ENCODE measurements around the gene LRP6.
"Not testable (repeated sequence)": the region's sequence is repeated elsewhere in the genome, so short reads cannot be mapped to it uniquely, and the experiment has no call there.

Gene LRP6

GRCh38 chr12:12133785-12134184 is 133.1 kb downstream of the LRP6 start:
- Histone ChIP-seq H3K4me1 (ENCODE audit: control insufficient read depth, low read depth, low read length) (no peaks in the 10 kb centered on the region), H3K36me3 (ENCODE audit: control insufficient read depth, low read depth, low read length) (peaks cover 28% of the 10 kb centered on the region), H3K27ac (ENCODE audit: low read length) (no peak overlapping the region), H3K4me3 (ENCODE audit: low read length) (no peak overlapping the region), H3K27me3 (ENCODE audit: control insufficient read depth, insufficient read depth, low read length) (no peaks in the 10 kb centered on the region), H3K9ac (ENCODE audit: low read length) (no peak overlapping the region), H3K9me3 (ENCODE audit: control insufficient read depth, low read depth, low read length) (no peaks in the 10 kb centered on the region)

GRCh38 chr12:12133259-12133658 is 133.6 kb downstream of the LRP6 start:
- Histone ChIP-seq H3K27me3 (ENCODE audit: control insufficient read depth, insufficient read depth, low read length) (no peaks in the 10 kb centered on the region), H3K4me3 (ENCODE audit: low read length) (no peak overlapping the region), H3K9me3 (ENCODE audit: control insufficient read depth, low read depth, low read length) (no peaks in the 10 kb centered on the region), H3K36me3 (ENCODE audit: control insufficient read depth, low read depth, low read length) (peaks cover 33% of the 10 kb centered on the region), H3K4me1 (ENCODE audit: control insufficient read depth, low read depth, low read length) (no peaks in the 10 kb centered on the region), H3K27ac (ENCODE audit: low read length) (no peak overlapping the region), H3K9ac (ENCODE audit: low read length) (no peak overlapping the region)

DNA sequence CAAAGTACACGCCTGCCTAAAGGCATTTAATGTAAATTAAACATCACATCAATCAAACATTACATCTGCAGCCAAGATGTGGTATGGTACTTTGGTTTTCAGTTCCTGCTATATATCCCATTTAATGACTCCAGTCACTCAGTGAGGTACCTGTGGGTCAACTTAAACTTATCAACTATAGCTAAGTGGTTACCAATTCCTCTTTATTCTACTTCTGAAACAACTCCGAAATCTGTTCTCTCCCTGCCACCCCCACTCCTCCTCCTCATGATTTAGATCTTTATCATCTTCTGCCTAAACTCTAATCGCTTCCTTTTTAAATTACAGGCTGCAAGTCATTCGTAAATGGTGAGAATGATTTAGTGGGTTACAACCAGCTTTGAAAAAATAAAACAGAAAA is 138.2 kb downstream of the LRP6 start:
- H3K9ac ChIP-seq (ENCODE audit: low read length), result no peak overlapping the region
- peaks cover 70% of the 10 kb centered on the region for H3K36me3 ChIP-seq (ENCODE audit: control insufficient read depth, low read depth, low read length)
- no peak overlapping the region for H3K4me3 ChIP-seq (ENCODE audit: low read length)
- no peaks in the 10 kb centered on the region for H3K27me3 ChIP-seq (ENCODE audit: control insufficient read depth, insufficient read depth, low read length)
- H3K9me3 ChIP-seq (ENCODE audit: control insufficient read depth, low read depth, low read length), result no peaks in the 10 kb centered on the region
- no peak overlapping the region for H3K27ac ChIP-seq (ENCODE audit: low read length)
- H3K4me1 ChIP-seq (ENCODE audit: control insufficient read depth, low read depth, low read length), result no peaks in the 10 kb centered on the region

- no peaks in the 10 kb centered on the region for H3K27me3 ChIP-seq (ENCODE audit: control insufficient read depth, insufficient read depth, low read length)
- no peak overlapping the region for H3K9ac ChIP-seq (ENCODE audit: low read length)
- no peak overlapping the region for H3K4me3 ChIP-seq (ENCODE audit: low read length)
- no peaks in the 10 kb centered on the region for H3K4me1 ChIP-seq (ENCODE audit: control insufficient read depth, low read depth, low read length)
- no peak overlapping the region for H3K27ac ChIP-seq (ENCODE audit: low read length)
- H3K36me3 ChIP-seq (ENCODE audit: control insufficient read depth, low read depth, low read length), result peaks cover 76% of the 10 kb centered on the region
- no peaks in the 10 kb centered on the region for H3K9me3 ChIP-seq (ENCODE audit: control insufficient read depth, low read depth, low read length)
Measured at GRCh38 chr12:12127304-12127703, 139.5 kb downstream of the LRP6 start.

- peaks cover 74% of the 10 kb centered on the region for H3K36me3 ChIP-seq (ENCODE audit: control insufficient read depth, low read depth, low read length)
- no peak overlapping the region for H3K4me3 ChIP-seq (ENCODE audit: low read length)
- no peak overlapping the region for H3K9ac ChIP-seq (ENCODE audit: low read length)
- no peaks in the 10 kb centered on the region for H3K4me1 ChIP-seq (ENCODE audit: control insufficient read depth, low read depth, low read length)
- H3K27ac ChIP-seq (ENCODE audit: low read length), result no peak overlapping the region
- no peaks in the 10 kb centered on the region for H3K27me3 ChIP-seq (ENCODE audit: control insufficient read depth, insufficient read depth, low read length)
- no peaks in the 10 kb centered on the region for H3K9me3 ChIP-seq (ENCODE audit: control insufficient read depth, low read depth, low read length)
Measured at GRCh38 chr12:12126551-12126950, 140.3 kb downstream of the LRP6 start.

- peaks cover 70% of the 10 kb centered on the region for H3K36me3 ChIP-seq (ENCODE audit: control insufficient read depth, low read depth, low read length)
Measured at GRCh38 chr12:12123036-12123604, 143.7 kb downstream of the LRP6 start.

DNA sequence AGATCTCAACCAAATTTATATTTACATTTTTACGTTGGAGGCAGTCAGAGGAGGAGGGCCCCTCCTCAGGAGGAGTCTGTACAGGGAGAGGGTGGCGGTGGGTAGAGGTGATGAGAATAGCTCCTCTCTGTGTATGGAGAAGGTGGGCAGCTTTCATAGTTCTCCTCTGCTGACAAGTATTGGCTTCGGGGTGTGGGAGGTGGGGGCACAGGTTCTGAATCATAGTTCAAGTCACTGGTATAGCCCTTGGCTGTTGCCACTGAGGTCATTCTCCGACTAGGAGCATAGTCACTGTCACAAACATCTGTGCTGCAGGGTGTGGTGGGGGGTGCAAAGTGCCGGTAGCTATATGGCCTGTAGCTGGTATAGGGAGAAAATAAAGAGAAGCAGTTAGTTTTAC is 145.8 kb downstream of the LRP6 start:
- Histone ChIP-seq H3K4me1 (ENCODE audit: control insufficient read depth, low read depth, low read length) (no peaks in the 10 kb centered on the region), H3K4me3 (ENCODE audit: low read length) (no peak overlapping the region), H3K9me3 (ENCODE audit: control insufficient read depth, low read depth, low read length) (no peaks in the 10 kb centered on the region), H3K27ac (ENCODE audit: low read length) (no peak overlapping the region), H3K27me3 (ENCODE audit: control insufficient read depth, insufficient read depth, low read length) (no peaks in the 10 kb centered on the region), H3K36me3 (ENCODE audit: control insufficient read depth, low read depth, low read length) (peaks cover 50% of the 10 kb centered on the region), H3K9ac (ENCODE audit: low read length) (no peak overlapping the region)

More at GRCh38 chr12:12123036-12123604, 143.7 kb downstream of the LRP6 start:
- Histone ChIP-seq H3K4me1 (ENCODE audit: control insufficient read depth, low read depth, low read length) (no peaks in the 10 kb centered on the region), H3K4me3 (ENCODE audit: low read length) (no peak overlapping the region), H3K9ac (ENCODE audit: low read length) (no peak overlapping the region), H3K27ac (ENCODE audit: low read length) (no peak overlapping the region), H3K9me3 (ENCODE audit: control insufficient read depth, low read depth, low read length) (no peaks in the 10 kb centered on the region), H3K27me3 (ENCODE audit: control insufficient read depth, insufficient read depth, low read length) (no peaks in the 10 kb centered on the region)

DNA sequence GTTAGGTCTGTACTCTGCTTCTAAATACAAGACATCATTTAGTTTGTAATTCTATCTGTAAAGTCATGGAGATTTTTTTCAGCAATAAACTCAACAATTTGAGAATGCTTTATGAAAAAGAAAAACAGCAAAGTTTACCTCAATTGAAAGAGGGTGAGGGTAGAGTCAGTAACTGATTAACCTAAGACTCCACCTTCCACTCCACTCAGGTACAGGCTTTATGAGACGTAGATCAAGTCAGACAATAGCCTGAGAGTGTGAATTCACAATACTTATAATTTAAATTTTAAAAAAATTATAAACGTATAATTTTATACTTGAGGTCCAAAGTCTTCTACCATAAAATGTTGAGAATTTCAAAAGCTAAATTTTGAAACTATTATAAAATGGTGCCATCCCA is 150.2 kb downstream of the LRP6 start:
- no peak overlapping the region for H3K9ac ChIP-seq (ENCODE audit: low read length)
- peaks cover 22% of the 10 kb centered on the region for H3K36me3 ChIP-seq (ENCODE audit: control insufficient read depth, low read depth, low read length)
- no peaks in the 10 kb centered on the region for H3K9me3 ChIP-seq (ENCODE audit: control insufficient read depth, low read depth, low read length)
- no peaks in the 10 kb centered on the region for H3K27me3 ChIP-seq (ENCODE audit: control insufficient read depth, insufficient read depth, low read length)
- no peak overlapping the region for H3K4me3 ChIP-seq (ENCODE audit: low read length)
- H3K4me1 ChIP-seq (ENCODE audit: control insufficient read depth, low read depth, low read length), result no peaks in the 10 kb centered on the region
- no peak overlapping the region for H3K27ac ChIP-seq (ENCODE audit: low read length)

DNA sequence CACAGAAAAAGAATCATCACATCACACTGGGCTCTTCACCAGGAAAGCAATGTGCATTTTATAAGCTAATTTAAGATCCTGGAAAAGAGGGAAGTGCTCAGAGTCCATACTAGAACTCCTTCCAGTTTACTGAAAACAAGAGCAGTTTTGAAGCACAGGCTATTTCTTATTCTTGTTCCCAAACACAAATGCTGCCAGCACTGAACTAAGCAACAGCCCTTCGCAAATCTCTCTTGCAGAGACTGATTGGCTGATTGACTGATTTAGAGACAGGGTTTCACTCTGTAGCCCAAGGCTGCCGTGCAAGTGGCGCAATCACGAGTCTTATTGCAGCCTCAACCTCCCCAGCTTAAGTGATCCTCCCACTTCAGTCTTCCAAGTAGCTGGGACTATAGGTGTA is 151.3 kb downstream of the LRP6 start:
- Histone ChIP-seq H3K27me3 (ENCODE audit: control insufficient read depth, insufficient read depth, low read length) (no peaks in the 10 kb centered on the region), H3K4me1 (ENCODE audit: control insufficient read depth, low read depth, low read length) (no peaks in the 10 kb centered on the region), H3K9me3 (ENCODE audit: control insufficient read depth, low read depth, low read length) (no peaks in the 10 kb centered on the region), H3K36me3 (ENCODE audit: control insufficient read depth, low read depth, low read length) (peaks cover 12% of the 10 kb centered on the region), H3K27ac (ENCODE audit: low read length) (no peak overlapping the region), H3K4me3 (ENCODE audit: low read length) (no peak overlapping the region), H3K9ac (ENCODE audit: low read length) (no peak overlapping the region)

- H3K4me3 ChIP-seq (ENCODE audit: low read length); H3K27me3 ChIP-seq (ENCODE audit: control insufficient read depth, insufficient read depth, low read length); H3K27ac ChIP-seq (ENCODE audit: low read length); H3K36me3 ChIP-seq (ENCODE audit: control insufficient read depth, low read depth, low read length); H3K9ac ChIP-seq (ENCODE audit: low read length); H3K4me1 ChIP-seq (ENCODE audit: control insufficient read depth, low read depth, low read length); H3K9me3 ChIP-seq (ENCODE audit: control insufficient read depth, low read depth, low read length): not testable (repeated sequence)
Measured at GRCh38 chr12:12110923-12111555, 155.8 kb downstream of the LRP6 start.

GRCh38 chr12:12108441-12109058 is 158.3 kb downstream of the LRP6 start:
- no peak overlapping the region for H3K9ac ChIP-seq (ENCODE audit: low read length)
- H3K36me3 ChIP-seq (ENCODE audit: control insufficient read depth, low read depth, low read length), result no peaks in the 10 kb centered on the region
- no peak overlapping the region for H3K27ac ChIP-seq (ENCODE audit: low read length)
- H3K9me3 ChIP-seq (ENCODE audit: control insufficient read depth, low read depth, low read length), result no peaks in the 10 kb centered on the region
- H3K4me1 ChIP-seq (ENCODE audit: control insufficient read depth, low read depth, low read length), result no peaks in the 10 kb centered on the region
- no peaks in the 10 kb centered on the region for H3K27me3 ChIP-seq (ENCODE audit: control insufficient read depth, insufficient read depth, low read length)
- H3K4me3 ChIP-seq (ENCODE audit: low read length), result no peak overlapping the region

DNA sequence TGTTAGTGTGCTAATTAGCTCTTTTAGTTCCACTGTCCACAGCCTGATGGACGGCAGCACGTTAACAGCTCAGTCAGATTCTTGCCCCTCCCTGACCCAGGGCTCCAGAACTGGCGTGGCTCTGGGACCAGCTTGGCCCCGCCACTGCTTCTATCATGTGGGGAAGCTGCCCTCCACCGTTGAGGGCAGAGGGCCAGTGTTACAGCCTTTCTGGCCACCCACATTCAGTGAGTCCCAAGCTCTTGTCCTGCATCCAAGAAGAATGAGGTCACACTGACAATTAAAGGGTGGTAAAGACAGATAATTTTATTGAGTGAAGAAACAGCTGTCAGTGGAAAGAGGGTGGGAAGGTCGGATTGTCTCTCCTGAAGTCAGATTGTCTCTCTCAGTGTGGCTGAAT is 159.2 kb downstream of the LRP6 start:
- no peak overlapping the region for H3K4me3 ChIP-seq (ENCODE audit: low read length)
- H3K9me3 ChIP-seq (ENCODE audit: control insufficient read depth, low read depth, low read length), result no peaks in the 10 kb centered on the region
- H3K4me1 ChIP-seq (ENCODE audit: control insufficient read depth, low read depth, low read length), result no peaks in the 10 kb centered on the region
- no peaks in the 10 kb centered on the region for H3K36me3 ChIP-seq (ENCODE audit: control insufficient read depth, low read depth, low read length)
- no peak overlapping the region for H3K27ac ChIP-seq (ENCODE audit: low read length)
- no peak overlapping the region for H3K9ac ChIP-seq (ENCODE audit: low read length)
- no peaks in the 10 kb centered on the region for H3K27me3 ChIP-seq (ENCODE audit: control insufficient read depth, insufficient read depth, low read length)

Measured in iPS-18a (cell line).